GM21529 (cell line): Measurements from ENCODE around the gene ARHGAP36.

Source experiments
- ATAC-seq: cut with Tn5 transposase; IDR thresholded peaks from one replicate; pipeline ENCODE4 v1.9.1; 2021; ENCODE audit not compliant: unreplicated experiment

The ARHGAP36 gene

DNA sequence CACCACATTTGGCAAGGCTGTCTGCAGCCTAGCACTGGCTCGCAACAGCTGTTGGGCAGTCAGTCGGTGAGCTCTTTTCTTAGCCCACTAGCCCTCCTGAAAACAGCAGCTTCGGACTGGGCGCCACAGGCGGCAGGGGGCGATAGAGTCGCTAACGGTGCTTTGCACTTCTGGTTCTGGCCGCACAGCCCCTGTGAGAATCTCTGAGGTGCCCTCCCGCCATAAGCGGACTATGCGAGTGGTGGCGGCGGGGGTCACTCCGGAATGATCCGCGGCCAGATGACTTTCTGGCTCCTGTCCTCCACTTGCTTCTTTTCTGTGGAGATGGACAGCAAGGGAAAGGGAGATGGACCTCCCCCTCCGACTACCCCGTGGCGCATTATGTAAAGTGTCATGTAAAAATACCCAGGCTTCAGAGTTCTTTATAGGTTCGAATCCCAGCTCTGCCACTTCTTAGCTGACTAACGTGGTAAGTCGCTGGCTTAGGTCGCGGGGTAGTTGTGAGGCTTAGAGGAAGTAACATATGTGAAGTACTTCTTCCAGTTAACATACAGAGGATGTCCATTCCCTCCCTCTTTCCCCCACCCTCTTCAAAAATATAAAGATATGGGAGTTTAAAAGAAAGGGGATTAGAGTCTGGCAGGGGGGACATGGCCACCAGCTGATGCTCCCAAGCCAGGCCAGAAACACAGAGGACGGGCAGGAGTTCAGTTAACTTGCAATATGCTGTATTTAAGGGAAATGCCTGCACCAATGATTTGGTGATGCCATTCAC, 11.0 kb downstream of the ARHGAP36 start:
- ATAC-seq: no peak

DNA sequence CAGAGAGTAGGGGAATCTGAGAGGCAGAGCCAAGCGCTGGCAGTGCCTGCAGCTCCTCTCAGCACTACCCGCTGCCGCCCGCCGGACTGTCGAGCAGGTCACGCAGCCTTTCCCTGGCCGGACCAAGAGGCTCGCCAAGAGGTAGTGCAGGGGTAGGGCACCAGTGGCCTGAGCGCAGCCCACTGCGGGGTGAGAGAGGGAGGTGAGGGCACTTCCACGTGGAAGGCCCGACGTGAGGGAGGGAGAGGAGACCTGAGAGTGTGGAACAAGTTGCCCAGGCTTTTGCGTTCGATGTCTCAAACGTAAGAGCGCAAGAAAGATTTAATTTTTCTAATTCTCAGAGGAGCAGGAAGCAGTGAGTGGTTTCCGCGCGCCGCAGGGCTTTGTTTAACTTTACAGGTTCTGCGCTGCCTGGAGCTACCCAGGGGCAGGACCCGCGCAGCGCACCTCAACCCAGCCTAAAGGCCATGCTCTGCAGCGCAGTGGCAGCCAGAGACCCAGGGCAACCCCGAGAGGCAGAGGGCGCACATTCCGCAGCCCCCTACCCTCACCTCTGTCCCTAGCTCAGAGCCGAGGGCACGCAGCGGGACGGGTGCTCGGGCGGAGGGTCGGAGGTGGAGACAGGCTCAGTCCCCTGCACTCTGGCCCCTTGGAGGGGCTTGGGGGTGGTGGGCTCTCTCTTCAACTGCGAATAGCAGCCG, 14.9 kb downstream of the ARHGAP36 start:
- no peak for ATAC-seq

DNA sequence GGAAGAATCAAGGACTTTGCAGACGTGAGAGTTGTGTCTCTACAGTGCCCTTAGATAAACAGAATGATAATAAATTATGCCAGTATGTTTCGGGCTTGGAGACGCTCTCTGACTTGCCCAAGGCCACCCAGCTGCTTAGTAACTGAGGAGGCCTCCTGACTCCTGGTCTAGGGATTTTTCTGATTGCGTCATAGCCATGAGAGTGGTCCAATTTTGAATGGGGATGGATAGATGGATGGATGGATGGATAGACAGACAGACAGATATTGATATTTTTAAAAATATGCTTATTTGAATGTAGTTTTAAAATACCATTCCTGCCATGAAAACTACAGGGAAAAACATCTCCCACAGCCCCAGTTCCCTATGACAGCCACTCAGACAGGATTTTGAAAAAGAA, 15.5 kb downstream of the ARHGAP36 start:
- no peak for ATAC-seq

DNA sequence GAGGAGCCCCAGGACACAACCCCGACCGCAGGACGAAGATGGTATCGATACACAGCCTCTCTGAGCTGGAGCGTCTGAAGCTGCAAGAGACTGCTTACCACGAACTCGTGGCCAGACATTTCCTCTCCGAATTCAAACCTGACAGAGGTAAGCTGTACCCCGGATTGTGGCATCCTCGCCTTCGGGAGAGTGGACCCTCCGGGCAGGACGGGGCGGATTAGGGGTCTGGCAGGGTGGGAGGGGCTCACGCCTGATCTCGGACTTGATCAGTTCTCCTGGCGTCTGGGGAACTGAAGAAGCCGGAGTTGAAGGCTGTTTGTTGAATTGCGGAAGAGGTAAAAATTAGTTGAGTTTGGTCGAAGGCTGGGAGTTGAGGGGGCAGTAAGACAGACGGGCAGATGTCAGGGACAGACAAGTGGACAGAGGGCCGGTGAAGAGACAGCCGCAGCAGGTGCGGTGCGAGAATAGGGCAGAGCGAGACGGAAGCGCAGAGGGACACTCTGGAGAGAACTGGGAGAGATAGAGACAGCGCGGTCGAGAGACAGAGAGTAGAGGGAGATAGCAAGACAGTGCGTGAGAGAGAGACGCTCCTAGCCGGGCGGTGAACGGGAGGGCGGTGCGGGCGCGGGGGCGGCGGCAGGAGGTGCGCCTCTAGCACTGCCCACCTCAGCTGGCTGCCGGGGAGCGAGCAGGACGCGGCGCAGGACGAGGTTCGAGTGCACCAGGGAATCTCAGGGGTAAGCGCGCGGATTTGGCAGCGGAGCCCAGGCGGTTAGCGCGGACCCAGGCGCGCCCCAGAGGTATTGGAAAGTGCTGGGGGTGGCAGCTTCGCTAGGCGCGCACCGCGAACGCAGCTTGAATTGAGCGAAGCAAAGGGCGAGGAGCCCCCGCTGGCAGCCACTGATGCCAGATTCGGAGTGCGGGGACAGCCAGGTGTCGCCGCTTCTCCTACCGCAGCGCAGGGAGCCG, 23.9 kb downstream of the ARHGAP36 start:
- no peak for ATAC-seq

DNA sequence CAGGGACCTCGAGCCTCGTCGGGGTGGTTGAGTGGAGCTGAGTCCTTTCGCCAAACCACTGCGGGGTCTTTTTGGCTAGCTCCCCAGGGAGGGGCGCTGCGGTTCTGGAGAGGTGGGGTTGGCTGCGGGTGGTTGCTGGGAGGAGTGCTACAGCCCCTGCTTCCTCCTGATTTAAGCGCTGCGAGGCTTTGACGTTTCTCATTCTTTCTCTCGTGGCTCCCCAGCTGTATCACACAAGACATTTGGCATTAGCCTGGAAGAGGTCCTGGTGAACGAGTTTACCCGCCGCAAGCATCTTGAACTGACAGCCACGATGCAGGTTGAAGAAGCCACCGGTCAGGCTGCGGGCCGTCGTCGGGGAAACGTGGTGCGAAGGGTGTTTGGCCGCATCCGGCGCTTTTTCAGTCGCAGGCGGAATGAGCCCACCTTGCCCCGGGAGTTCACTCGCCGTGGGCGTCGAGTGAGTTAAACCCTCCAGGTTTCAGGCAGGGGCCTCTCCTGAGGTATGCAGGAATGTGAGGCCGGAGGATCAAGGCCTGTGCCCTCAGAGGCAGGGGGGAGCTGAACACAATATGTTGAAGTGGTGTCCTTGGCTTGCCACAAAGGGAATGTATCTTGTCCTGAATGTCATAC, 25.5 kb downstream of the ARHGAP36 start:
- ATAC-seq: no peak

DNA sequence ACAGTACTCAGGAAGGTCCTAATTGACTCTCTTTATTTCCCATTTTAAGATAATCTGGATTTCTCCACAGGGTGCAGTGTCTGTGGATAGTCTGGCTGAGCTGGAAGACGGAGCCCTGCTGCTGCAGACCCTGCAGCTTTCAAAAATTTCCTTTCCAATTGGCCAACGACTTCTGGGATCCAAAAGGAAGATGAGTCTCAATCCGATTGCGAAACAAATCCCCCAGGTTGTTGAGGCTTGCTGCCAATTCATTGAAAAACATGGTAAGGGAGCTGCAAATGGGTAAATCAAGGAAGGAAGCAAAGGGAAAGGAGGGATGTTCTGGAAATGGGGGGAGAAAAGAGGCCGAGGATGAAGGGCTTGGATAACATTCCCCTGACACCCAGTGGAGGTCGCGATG, 26.0 kb downstream of the ARHGAP36 start:
- no peak for ATAC-seq

DNA sequence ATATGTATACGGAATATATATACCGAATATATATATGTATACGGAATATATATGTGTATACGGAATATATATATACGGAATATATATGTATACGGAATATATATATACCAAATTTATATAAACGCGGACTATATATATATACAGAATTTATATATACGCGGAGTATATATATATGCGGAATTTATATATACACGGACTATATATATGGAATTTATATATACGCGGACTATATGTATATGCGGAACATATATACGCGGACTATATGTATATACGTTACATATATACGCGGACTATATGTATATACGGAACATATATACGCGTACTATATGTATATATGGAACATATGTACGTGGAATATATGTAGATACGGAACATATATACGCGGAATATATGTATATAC, 78.6 kb downstream of the ARHGAP36 start:
- no peak for ATAC-seq

DNA sequence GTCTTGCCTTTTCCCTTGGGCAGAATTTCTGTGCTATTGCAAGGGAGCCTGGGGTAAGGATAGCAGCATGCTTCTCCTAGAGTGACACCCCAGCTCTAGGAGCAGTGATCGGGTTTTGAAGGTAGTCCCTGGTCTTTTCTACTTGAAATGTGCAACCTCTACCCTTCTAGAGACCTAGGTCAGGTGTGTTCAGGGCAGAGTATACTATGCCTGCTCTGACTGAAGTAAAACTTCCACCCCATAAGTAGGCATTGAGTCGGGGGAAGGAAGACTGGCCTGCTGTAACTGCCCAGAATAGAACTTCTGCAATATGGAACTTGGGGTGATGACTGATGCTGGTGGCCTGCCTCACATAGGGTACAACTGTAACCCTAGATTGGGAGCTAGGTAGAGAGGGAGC, 80.9 kb downstream of the ARHGAP36 start:
- no peak for ATAC-seq
